ENCODE measurements around the gene ITPR1.

The ITPR1 gene

DNA sequence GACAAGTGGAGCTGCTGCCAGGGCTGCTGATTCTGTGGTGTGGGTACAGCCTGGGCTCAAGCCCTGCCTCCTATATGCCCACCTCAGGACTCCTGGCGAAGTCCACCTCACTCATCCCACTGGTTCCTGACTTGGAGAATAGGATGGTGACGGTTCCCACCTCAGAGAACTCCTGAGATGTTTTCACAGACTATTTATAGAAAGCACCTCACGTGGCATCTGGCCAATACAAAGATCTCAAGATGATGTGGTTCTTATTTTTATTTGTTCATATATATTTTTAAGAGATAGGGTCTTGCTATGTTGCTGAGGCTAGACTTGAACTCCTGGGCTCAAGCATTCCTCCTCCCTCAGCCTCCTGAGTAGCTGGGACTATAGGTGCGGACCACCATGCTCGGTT, 249.2 kb downstream of the ITPR1 start:
- no peak for DNase-seq (ENCODE audit: low read depth in 3 of 3)

DNA sequence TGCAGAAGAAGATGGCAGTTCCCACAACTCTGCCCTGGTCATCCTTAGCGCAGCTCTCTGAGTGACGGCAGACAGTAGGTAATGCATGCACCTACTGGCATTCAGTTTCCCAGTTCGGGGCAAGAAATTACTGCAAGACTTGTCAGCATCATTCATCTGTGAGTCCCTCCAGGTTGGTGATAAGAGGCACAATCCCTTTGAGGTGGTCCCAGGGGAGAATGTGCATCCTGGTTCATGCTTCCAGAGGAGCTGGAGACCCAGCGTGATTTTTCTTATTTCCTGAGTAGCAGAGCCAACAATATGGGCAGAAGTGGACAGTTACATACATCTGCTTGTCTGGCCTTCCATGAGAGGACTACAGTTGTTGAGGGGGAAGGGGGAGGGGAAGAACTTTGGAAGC, 250.2 kb downstream of the ITPR1 start:
- DNase-seq (ENCODE audit: low read depth in 3 of 3), result no peak

- DNase-seq (ENCODE audit: low read depth in 3 of 3), result no peak
Measured at GRCh38 chr3:4744405-4745234, 251.5 kb downstream of the ITPR1 start.

- DNase-seq (ENCODE audit: low read depth in 3 of 3), result no peak
Measured at GRCh38 chr3:4745235-4745610, 252.1 kb downstream of the ITPR1 start.

DNA sequence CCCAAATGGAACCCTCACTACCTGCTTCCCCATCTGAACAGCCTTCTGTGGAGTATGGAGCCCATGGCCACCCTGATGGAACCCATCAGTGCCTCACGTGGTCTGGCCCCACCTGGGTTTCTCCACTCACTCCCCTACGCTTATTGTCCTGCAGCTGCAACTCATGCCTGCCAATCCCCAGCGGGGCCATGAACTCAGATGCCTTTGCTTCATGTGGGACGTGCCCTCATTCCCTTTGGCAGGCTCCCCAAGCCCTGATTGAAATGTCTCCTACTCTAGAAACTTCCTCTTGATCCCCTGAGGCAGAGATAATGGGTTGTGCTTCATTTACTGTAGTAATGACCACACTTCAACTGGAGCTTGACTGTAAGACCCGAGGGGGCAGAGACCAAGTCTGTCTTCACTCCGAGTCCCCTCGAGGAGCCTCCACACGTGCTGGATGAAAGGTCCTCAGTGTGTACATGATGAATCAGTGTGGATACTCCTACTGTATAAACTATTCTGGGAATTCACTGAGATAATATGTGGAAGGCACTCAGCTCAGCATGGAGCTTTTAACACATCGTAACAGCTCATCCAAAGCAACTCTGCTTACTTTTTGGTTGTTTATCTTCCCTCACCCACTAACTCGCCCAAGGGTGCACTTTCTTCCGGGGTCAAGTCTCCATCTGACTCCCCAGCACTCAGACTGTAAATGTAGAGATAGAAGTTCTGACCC, 253.3 kb downstream of the ITPR1 start:
- no peak for DNase-seq (ENCODE audit: low read depth in 3 of 3)

DNA sequence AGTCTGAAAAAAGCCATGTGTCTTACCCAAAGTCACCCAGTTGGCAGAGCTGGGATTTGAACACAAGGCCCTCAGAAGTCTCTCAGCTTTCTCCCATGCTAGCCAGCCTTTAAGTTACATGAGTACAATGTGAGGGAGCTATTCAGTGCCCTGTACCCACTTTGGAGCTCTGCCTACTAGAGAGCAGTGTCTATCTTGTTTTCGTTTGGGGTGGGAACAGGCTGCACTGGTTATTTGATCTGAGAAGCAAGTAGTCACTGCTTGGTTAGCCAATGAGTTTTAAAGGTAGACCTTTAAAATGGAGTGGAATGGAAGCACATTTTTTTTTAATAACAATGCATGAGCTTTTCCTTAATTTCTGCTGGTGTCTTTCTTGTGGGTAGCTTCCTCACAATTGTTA, 255.0 kb downstream of the ITPR1 start:
- DNase-seq (ENCODE audit: low read depth in 3 of 3), result no peak

DNA sequence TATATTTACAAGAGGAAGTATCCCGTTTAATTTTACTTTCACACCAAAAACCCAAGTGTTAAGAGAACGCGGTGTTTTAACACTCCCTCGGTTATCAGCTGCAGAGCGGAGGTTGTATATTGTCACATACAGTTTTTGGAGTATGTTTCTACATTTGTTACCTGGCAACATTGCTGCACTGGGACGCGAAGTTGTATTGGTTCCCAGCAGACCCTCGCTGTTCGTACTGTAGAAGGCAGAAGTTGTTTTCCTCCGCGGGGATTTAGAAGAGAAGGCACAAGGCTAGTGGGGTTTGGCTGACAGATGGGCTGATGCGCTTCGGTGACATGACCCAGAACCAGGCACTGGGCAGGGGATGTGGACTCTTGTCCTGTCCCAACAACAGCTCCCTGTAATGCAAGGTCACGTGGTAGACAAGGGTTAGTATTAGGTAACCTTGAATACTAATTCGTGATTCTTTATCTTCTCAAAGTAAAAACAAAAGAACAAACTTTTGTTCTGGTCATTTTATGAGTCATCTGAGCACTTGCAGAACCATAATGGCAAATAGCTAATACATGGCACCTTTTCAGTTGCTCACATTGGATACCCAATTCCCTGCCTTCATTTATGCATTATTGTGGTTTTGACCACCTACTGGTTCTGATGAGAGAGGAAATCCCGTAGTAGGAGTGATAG, 255.7 kb downstream of the ITPR1 start:
- no peak for DNase-seq (ENCODE audit: low read depth in 3 of 3)

GRCh38 chr3:4749567-4750002, 256.4 kb downstream of the ITPR1 start:
- no peak for DNase-seq (ENCODE audit: low read depth in 3 of 3)

DNA sequence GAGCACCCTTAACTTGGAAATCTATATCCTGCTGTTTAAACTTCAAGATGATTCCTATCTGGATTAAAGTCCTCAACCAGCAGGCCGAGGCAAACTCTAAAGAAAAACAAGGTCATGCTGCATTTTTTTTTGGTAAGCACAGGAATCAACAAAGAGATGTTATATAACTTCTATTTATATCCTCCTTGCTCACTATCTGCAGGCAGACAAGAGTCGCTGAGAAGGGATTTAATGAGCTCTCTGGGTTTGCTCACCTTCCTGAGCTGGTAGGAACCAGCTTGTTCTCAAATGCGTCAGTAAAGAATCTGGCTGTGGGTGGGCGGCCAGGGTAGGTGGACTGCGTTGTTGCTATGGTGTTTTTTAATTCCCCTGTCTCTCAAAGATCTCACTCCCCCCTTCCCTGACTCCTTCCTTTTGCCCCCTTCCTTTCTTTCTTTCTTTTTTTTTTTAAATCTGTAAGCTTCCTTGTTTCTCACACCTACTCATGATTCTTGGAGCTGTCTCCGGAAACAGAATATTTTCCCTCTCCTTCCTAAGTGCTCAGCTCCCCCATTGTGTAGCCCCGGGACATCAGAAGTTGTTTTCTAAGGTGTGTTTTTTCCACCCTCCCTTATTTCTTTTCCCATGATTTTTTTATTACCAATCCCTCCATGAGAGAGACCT, 257.3 kb downstream of the ITPR1 start:
- DNase-seq (ENCODE audit: low read depth in 3 of 3), result no peak

GRCh38 chr3:4751029-4751501, 257.9 kb downstream of the ITPR1 start:
- DNase-seq (ENCODE audit: low read depth in 3 of 3), result no peak

- DNase-seq (ENCODE audit: low read depth in 3 of 3), result no peak
Measured at GRCh38 chr3:4751502-4752101, 258.5 kb downstream of the ITPR1 start.

- DNase-seq (ENCODE audit: low read depth in 3 of 3), result no peak
Measured at GRCh38 chr3:4752201-4753072, 259.3 kb downstream of the ITPR1 start.

DNA sequence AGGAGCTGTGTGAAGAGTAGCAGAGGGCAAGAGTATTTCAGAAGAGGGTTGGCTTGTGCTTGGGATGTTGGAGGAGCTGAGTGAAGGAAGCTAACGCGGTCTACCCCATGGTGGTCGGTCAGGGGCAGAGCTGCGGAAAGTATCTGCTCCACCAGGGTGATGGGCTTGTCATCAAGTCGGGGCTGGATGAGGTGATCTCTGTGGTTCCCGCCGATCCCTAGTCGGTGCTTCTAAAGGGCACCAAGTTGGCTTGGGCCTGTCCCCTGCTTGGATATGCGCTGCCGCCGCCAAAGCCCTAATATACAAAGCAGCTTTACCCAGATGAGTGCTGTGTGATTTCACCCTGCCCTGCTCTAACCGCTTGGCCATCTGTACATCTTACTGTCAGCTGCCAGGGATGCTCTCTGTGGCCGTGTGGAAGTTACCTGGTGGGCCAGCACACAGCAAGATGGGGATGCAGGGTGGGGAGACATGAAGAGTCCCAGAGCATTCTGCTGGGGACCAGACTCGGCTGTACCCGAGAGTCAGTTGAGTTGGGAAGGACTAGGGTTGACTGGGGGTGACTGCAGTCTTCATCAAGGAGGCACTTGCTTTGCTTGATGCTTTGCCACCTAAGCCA, 260.0 kb downstream of the ITPR1 start:
- no peak for DNase-seq (ENCODE audit: low read depth in 3 of 3)

DNA sequence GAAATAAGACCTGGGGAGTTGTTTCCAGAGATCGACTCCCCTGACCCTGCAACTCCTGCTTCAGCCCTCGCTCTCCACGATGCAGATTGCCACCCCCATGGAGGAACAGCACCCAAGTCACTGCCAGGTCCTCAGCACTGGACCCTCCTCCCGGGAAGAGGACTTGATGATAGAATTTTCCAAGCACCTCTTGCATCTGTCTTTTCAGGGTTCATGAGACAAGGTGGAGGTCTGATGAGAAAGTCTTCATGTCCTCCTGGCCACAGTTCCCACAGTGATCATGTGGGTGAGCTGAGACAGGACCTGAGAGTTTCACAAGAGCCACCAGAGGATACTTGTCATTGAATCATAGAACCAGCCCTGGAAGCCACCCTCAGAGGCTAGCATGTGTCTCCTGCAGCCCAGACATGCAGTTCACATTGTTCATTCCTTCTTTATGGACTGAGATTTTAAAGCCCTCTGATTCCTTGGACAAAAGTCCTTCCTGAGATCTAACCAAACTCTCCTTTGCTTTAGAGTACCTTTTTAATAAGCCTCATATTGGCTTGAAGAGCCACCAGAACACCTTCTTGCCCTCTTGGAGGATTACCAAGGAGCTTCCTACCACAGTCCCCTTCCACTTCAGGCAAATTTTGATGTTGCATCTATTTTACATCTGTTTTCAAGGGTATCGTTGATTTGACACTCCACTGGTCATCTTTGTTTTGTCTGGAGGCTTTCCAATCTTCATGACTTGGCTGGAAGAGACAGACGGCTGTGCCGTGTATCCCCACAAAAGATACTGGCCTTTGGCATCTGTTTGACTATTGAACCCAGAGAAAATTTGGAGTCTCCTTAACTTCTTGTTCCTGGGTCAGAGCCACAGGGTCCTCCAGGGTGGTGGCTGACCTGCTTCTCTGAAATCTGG, 261.3 kb downstream of the ITPR1 start:
- DNase-seq (ENCODE audit: low read depth in 3 of 3), result no peak

GRCh38 chr3:4755566-4755965, 262.4 kb downstream of the ITPR1 start:
- DNase-seq (ENCODE audit: low read depth in 3 of 3), result no peak

- no peak for DNase-seq (ENCODE audit: low read depth in 3 of 3)
Measured at GRCh38 chr3:4756057-4756775, 263.1 kb downstream of the ITPR1 start.

DNA sequence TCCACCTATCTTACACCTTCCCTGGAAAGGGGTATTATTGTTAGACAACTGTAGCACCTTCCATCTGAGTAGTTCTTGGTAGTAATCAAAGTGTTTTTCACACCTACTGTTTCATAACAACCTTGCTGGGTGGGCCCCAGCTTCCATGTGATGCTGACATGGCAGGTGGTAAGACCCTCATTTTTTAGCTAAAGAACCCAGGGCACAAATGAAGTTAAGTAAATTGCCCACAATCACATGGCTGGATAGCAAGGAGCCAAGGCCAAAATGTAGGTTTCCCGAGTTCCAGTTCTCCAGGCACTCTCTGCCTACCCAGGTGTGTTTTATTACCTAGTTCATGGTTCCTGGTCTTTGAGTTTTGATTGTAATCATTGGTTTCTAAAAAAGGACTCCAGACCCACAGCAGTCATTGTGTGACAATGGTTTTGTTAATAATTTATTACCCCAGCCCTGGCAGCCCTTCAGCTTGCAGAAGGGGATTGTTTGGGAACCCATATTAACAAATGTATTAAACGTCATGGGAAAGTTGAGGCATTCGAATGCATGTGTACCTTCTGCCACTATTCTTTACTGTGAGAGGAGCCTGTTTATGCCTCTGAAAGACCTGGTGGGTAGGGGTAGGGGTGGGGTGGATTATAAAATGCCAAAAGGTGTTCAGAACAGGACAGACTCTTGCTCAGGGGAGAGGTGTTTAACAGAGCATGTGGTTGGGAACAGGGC, 263.9 kb downstream of the ITPR1 start:
- no peak for DNase-seq (ENCODE audit: low read depth in 3 of 3)
